Hematopoietic multipotent progenitor cell treated with erythropoietin and hydrocortisone succinate and interleukin-3 and kit ligand, for 6 days (in vitro differentiated cells): Measurements from ENCODE around the gene MYOD1.
A peak's percentile ranks its signal among the peaks of the same experiment; 100 is the strongest.

Experiments
- DNase-seq: peaks from one replicate; pipeline ENCODE4 v3.0.0-alpha.2; 2015

Gene MYOD1

GRCh38 chr11:17703951-17704350, 15.4 kb upstream of the MYOD1 start:
- peak; percentile 31 for DNase-seq

DNA sequence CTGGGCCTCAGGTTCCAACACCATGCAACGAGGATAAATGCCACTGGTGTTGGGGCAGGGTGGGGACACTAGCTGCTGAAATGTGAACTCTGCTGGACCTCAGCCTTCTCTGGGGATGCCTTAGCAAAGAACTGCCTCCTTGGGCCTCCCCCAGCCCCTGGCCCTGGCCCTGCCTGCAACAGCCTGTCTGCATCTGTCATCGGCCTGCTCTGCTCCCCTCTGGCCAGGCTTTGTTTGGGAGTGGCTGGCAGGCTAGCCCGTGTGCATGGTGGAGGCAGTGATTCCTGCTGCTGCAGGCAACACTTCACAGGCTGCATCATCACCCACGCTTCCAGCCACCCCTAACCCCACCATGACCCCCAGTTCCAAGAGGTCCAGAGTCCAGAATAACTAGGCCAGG, 11.5 kb upstream of the MYOD1 start:
- no peak for DNase-seq

DNA sequence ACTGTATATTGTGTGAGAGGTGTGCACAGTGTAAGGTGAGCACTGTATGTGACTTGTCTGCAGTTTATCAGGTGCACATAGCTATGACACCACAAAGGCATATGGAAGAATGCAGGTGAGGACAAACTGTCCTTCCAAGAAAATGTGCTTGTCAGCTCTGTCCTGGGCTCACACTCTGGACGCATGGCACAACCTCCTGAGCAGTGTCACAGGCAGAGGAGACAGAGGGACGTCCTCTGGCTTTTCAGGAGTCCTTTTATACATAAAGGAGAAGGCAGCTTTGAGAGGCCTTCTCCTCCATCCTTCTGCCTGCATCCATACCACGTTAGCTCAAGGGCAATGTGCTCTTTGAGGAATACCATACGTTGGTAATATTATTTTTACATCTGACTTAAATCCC, 7.5 kb upstream of the MYOD1 start:
- no peak for DNase-seq

GRCh38 chr11:17713851-17714250, 5.5 kb upstream of the MYOD1 start:
- no peak for DNase-seq

GRCh38 chr11:17714356-17714854, 5.0 kb upstream of the MYOD1 start:
- no peak for DNase-seq

DNA sequence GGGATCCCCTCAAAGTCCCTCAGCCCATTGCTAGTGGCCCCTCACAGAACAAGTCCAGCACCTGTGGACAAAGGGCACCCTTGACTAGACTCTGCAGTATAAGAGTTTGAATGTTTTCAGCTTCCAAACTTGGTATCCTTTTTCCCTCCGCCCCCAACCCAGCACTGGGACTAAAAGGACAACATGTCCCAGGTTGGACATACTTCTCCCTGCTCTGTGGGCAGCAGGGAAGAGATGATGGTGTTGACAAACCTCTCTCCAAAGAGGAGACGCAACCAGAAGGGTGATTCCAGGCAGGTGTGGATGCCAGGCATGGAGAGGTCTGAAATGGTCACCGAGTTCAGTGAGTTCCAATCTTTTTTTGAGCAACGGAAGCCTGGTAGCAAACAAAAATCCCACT, 4.5 kb upstream of the MYOD1 start:
- DNase-seq: no peak

- DNase-seq: no peak
Observed at GRCh38 chr11:17716807-17717206, 2.6 kb upstream of the MYOD1 start.

GRCh38 chr11:17718015-17718414, 1.4 kb upstream of the MYOD1 start:
- DNase-seq: no peak

- DNase-seq: no peak
Observed at GRCh38 chr11:17718510-17718962, 835 bp upstream of the MYOD1 start.

DNA sequence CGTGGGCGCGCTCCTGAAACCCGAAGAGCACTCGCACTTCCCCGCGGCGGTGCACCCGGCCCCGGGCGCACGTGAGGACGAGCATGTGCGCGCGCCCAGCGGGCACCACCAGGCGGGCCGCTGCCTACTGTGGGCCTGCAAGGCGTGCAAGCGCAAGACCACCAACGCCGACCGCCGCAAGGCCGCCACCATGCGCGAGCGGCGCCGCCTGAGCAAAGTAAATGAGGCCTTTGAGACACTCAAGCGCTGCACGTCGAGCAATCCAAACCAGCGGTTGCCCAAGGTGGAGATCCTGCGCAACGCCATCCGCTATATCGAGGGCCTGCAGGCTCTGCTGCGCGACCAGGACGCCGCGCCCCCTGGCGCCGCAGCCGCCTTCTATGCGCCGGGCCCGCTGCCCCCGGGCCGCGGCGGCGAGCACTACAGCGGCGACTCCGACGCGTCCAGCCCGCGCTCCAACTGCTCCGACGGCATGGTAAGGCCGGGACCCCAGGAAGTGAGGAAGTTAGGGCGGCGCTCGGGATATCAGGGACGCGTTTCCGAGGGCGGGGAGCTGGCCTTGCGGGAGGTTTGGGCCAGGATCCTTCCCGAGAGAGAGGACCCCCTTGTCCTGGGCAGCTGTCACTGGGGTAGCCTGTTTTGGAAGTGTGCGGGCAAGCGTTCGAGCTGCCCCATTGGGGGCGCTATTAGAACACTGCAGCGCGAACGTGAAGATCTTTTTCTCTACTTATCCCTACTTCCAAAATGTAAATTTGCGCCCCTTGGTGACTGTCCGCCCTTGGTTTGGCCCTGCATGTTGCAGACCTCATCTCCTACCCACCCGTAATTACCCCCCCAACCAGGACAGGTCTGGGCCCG, 796 bp downstream of the MYOD1 start:
- peak; percentile 44 for DNase-seq

- no peak for DNase-seq
Observed at GRCh38 chr11:17720796-17721171, 1.4 kb downstream of the MYOD1 start.

GRCh38 chr11:17721242-17721999, 2.0 kb downstream of the MYOD1 start:
- no peak for DNase-seq

DNA sequence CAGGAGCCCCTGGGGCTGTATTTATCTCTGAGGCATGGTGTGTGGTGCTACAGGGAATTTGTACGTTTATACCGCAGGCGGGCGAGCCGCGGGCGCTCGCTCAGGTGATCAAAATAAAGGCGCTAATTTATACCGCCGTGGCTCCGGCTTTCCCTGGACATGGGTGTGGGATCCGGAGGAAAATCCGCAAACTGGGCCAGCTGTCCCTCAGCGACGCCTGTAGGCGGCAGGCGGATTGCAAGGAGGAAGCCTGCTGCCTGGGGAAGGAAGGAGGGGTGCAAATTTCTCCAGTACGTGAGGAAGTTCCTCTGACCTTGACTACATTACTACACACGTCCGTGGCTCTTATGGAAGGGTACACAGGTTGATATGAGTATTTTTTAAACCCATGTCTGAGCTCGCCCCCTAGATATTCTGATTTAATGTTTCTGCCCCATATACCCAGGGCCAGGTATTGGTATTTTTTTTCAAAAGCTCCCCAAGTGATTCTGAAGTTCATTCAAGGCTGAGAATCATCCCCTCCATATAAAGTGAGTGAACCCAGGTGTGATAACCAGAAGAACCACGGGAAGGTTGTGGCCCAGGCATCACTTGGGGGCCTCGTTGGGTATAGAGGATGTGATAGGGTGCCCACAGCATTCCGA, 2.8 kb downstream of the MYOD1 start:
- peak; percentile 32 for DNase-seq

GRCh38 chr11:17724020-17724908, 4.9 kb downstream of the MYOD1 start:
- no peak for DNase-seq

- DNase-seq: no peak
Observed at GRCh38 chr11:17725174-17725573, 5.8 kb downstream of the MYOD1 start.

GRCh38 chr11:17730137-17730536, 10.8 kb downstream of the MYOD1 start:
- no peak for DNase-seq

GRCh38 chr11:17730608-17731462, 11.5 kb downstream of the MYOD1 start:
- peak; percentile 82 for DNase-seq

GRCh38 chr11:17733261-17733660, 13.9 kb downstream of the MYOD1 start:
- no peak for DNase-seq

GRCh38 chr11:17734418-17734911, 15.1 kb downstream of the MYOD1 start, which contains the start of gene KCNC1:
Gene KCNC1, plus strand, starts transcription at chr11:17734781. Its CDS starts 1,222 bp downstream, at chr11:17736003.
- DNase-seq: no peak

GRCh38 chr11:17734986-17735817, 15.8 kb downstream of the MYOD1 start:
- peak; percentile 79 for DNase-seq
